Prostate gland (tissue), 2 donors: ENCODE data around the gene SCG2.

Experiments used
- POLR2A ChIP-seq: fragments of 450-650 bp; IDR thresholded peaks from one replicate; pipeline ENCODE4 v1.6.1; 2016; ENCODE audit warnings: antibody characterized with exemption, mild to moderate bottlenecking
- TF ChIP-seq, protein P1 (sequence below), 4 experiments: fragments of 200-600 bp in 2 of 4; fragments of 450-650 bp in 2 of 4; sonication (generic) in 2 of 4; IDR thresholded peaks; 1 replicate in 3 of 4; 2 replicates in 1 of 4; pipeline ENCODE4 v1.5.1; 2016 to 2019; ENCODE audit warnings: antibody characterized with exemption in 4 of 4, mild to moderate bottlenecking in 2 of 4, moderate library complexity in 2 of 4

DNA sequence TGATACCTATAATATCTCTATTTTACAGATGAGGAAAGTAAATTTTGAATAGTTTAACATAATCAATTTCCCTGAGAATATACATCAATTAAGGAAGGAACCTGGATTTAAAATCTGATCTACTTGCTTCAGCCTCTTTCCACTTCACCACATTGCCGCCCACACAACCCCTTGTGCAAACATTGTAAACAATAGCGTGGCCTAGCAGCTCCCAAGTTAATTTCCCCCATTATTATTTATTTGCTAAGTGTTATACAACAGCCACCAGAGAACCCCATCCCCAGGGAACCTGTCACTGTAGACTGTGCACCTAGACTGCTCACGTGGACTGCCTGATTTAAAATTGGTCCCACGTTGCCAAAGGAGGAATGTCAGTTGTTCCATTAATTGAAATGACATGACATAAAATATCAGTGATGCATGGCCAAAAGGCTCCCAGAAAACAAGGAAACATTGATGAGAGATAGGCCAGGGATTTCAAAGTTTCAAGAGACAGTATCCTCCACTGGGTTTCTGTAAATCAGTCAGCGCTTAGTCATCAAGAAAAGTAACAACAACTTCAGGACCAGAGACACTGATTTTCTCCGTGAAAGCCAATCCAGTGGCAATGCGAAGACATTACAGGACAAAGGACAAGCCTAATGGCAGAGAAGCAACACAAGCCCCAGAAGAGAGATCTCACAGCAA, 41.3 kb downstream of the SCG2 start:
- TF ChIP-seq, protein P1, sequence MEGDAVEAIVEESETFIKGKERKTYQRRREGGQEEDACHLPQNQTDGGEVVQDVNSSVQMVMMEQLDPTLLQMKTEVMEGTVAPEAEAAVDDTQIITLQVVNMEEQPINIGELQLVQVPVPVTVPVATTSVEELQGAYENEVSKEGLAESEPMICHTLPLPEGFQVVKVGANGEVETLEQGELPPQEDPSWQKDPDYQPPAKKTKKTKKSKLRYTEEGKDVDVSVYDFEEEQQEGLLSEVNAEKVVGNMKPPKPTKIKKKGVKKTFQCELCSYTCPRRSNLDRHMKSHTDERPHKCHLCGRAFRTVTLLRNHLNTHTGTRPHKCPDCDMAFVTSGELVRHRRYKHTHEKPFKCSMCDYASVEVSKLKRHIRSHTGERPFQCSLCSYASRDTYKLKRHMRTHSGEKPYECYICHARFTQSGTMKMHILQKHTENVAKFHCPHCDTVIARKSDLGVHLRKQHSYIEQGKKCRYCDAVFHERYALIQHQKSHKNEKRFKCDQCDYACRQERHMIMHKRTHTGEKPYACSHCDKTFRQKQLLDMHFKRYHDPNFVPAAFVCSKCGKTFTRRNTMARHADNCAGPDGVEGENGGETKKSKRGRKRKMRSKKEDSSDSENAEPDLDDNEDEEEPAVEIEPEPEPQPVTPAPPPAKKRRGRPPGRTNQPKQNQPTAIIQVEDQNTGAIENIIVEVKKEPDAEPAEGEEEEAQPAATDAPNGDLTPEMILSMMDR (IDR thresholded peaks at IDR 0.05): no peak
- TF ChIP-seq POLR2A: no peak
